Endothelial cell of umbilical vein (primary cell): Measurements from ENCODE around the gene RNF213. TPM values are rescaled to one million over a fixed set of nuclear protein-coding genes. Genes with fewer than 3 reads are reported as not detected.

Experiments
- BruUV-seq: library from RNA; stranded (reverse); fragments of 400-500 nt; replicated peaks from 2 replicates; lab custom pipeline; 2021; lab: Mats Ljungman, UMichigan
- CTCF ChIA-PET: fragments of 300-600, 350-600 bp; sonication (Branson Sonifier 250); formaldehyde crosslinking; loops from one replicate; lab custom pipeline; 2021; ENCODE audit warnings: antibody characterized with exemption, inconsistent platforms; lab: Charles Lee
- POLR2A ChIA-PET: fragments of 300-600, 350-600 bp; sonication (Branson Sonifier 250); formaldehyde crosslinking; loops from one replicate; lab custom pipeline; 2021; ENCODE audit warnings: antibody characterized with exemption, inconsistent platforms; lab: Charles Lee
- DNase-seq: peaks from one replicate; pipeline ENCODE4 v3.0.0-alpha.2; 2011; ENCODE audit warnings: low read depth, low spot score
- FAIRE-seq: peaks from 2 replicates; lab custom pipeline; 2011; peaks lifted over from hg19 to GRCh38; lab: Jason Lieb, UNC
- H2AFZ ChIP-seq: 2 replicates; pipeline ENCODE4 v1.6.0; 2012; ENCODE audit warnings: low read depth, low read length, control low read depth, inconsistent platforms
- H3K27ac ChIP-seq: 2 replicates; pipeline ENCODE4 v1.5.1; 2011; ENCODE audit warnings: low read depth, mild to moderate bottlenecking, control low read depth, low read length, moderate library complexity; ENCODE audit not compliant: insufficient read depth
- H3K27me3 ChIP-seq, 2 experiments: 2 replicates each; pipeline versions ENCODE4 v1.6.0 to v1.6.1; 2011; ENCODE audit warnings: low read length in 2 of 2, mixed read lengths in 1 of 2; ENCODE audit not compliant: control insufficient read depth in 2 of 2, insufficient read depth in 2 of 2
- H3K36me3 ChIP-seq, 2 experiments: 2 replicates in 1 of 2; 3 replicates in 1 of 2; pipeline ENCODE4 v1.5.1; 2011; ENCODE audit warnings: low read length in 2 of 2, mild to moderate bottlenecking in 1 of 2, moderate library complexity in 1 of 2; ENCODE audit not compliant: control insufficient read depth in 2 of 2, insufficient read depth in 2 of 2; ENCODE audit errors: extremely low read depth in 1 of 2
- H3K4me1 ChIP-seq: 3 replicates; pipeline ENCODE4 v1.5.1; 2011; ENCODE audit warnings: mild to moderate bottlenecking, low read length; ENCODE audit not compliant: control insufficient read depth, insufficient read depth; ENCODE audit errors: extremely low read depth
- H3K4me2 ChIP-seq: 2 replicates; pipeline ENCODE4 v1.6.1; 2011; ENCODE audit warnings: low read length, control low read depth, mixed read lengths; ENCODE audit not compliant: insufficient read depth
- H3K4me3 ChIP-seq, 3 experiments: fragments of 200-600 bp in 1 of 3; sonication (generic), shearing (Covaris generic) in 1 of 3; replicated peaks in 1 of 3; 2 replicates each; pipeline ENCODE4 v1.5.1; 2011 to 2016; ENCODE audit warnings: control low read depth in 3 of 3, low read length in 3 of 3, mild to moderate bottlenecking in 2 of 3, inconsistent platforms in 1 of 3, low read depth in 1 of 3, moderate library complexity in 1 of 3; ENCODE audit not compliant: insufficient read depth in 1 of 3
- H3K79me2 ChIP-seq: 2 replicates; pipeline ENCODE4 v1.6.0; 2012; ENCODE audit warnings: low read length, inconsistent platforms; ENCODE audit not compliant: control insufficient read depth, insufficient read depth
- H3K9ac ChIP-seq: replicated peaks from 2 replicates; pipeline ENCODE3; 2011; ENCODE audit warnings: low read length, control low read depth; ENCODE audit not compliant: insufficient read depth; ENCODE audit errors: extremely low read depth
- H3K9me1 ChIP-seq: replicated peaks from 3 replicates; pipeline ENCODE4 v1.6.0; 2011; ENCODE audit warnings: mild to moderate bottlenecking, low read length; ENCODE audit not compliant: control insufficient read depth, insufficient read depth; ENCODE audit errors: extremely low read depth
- H3K9me3 ChIP-seq: replicated peaks from 2 replicates; pipeline ENCODE4 v1.5.1; 2012; ENCODE audit warnings: low read length, inconsistent platforms; ENCODE audit not compliant: control insufficient read depth, insufficient read depth
- H4K20me1 ChIP-seq: replicated peaks from 2 replicates; pipeline ENCODE3; 2011; ENCODE audit warnings: mild to moderate bottlenecking, low read length; ENCODE audit not compliant: control insufficient read depth, insufficient read depth; ENCODE audit errors: extremely low read depth
- CTCF ChIP-seq, 2 donors: IDR thresholded peaks; 1 replicate in 1 of 2; 2 replicates in 1 of 2; pipeline ENCODE4 v1.5.1; 2011; ENCODE audit warnings: low read length in 2 of 2, mild to moderate bottlenecking in 2 of 2, moderate library complexity in 2 of 2, control low read depth in 1 of 2, inconsistent platforms in 1 of 2, low read depth in 1 of 2; ENCODE audit not compliant: insufficient read depth in 1 of 2; ENCODE audit errors: extremely low read depth in 1 of 2
- EZH2 ChIP-seq: IDR thresholded peaks from 2 replicates; pipeline ENCODE4 v1.6.1; 2012; ENCODE audit warnings: borderline replicate concordance, low read depth, mild to moderate bottlenecking, moderate library complexity, low read length, inconsistent platforms; ENCODE audit not compliant: severe bottlenecking
- FOS ChIP-seq: IDR thresholded peaks from 2 replicates; pipeline ENCODE4 v1.6.1; 2011; ENCODE audit warnings: mild to moderate bottlenecking, low read length, moderate library complexity, borderline replicate concordance; ENCODE audit not compliant: insufficient read depth
- GATA2 ChIP-seq: IDR thresholded peaks from 2 replicates; pipeline ENCODE4 v1.7.0; 2011; ENCODE audit warnings: low read depth, mild to moderate bottlenecking, moderate library complexity, mixed read lengths, low read length; ENCODE audit not compliant: insufficient read length, insufficient read depth
- JUN ChIP-seq: IDR thresholded peaks from 2 replicates; pipeline ENCODE4 v1.6.1; 2011; ENCODE audit warnings: borderline replicate concordance, low read depth; ENCODE audit not compliant: insufficient read length, insufficient read depth
- MAX ChIP-seq: IDR thresholded peaks from 2 replicates; pipeline ENCODE4 v1.6.1; 2011; ENCODE audit not compliant: insufficient read depth, insufficient read length
- MYC ChIP-seq: IDR thresholded peaks from one replicate; pipeline ENCODE4 v1.6.1; 2011; ENCODE audit warnings: mild to moderate bottlenecking, low read depth, low read length
- POLR2A ChIP-seq: IDR thresholded peaks from 2 replicates; pipeline ENCODE4 v1.6.1; 2012; ENCODE audit warnings: low read depth, mild to moderate bottlenecking, control low read depth, low read length
- POLR2AphosphoS5 ChIP-seq: IDR thresholded peaks from 2 replicates; pipeline ENCODE4 v1.6.1; 2012; ENCODE audit warnings: low read depth, mild to moderate bottlenecking, control low read depth, low read length, moderate library complexity; ENCODE audit not compliant: insufficient read depth
- dilution Hi-C: fragments of 300-500 bp; cut with MboI; formaldehyde crosslinking; loops from one replicate; pipeline ENCODE4 v1.15.0; 2019; ENCODE audit warnings: low sequenced_read_pairs; ENCODE audit not compliant: extremely low pct_ligation_motif_present
- intact Hi-C: fragments of 100-400 bp; cut with micrococcal nuclease; formaldehyde crosslinking; loops from one replicate; pipeline ENCODE4 v1.10.0; 2022
- polyA plus RNA-seq, 4 experiments: library from polyadenylated mRNA; depleted of rRNA in 3 of 4; stranded (reverse) in 3 of 4; unstranded in 1 of 4; fragments of >200 nt; gene quantifications; 2 replicates each; pipeline versions ENCODE4 v1.2.1 to v1.2.3, GENCODE V29; 2011 to 2012; ENCODE audit warnings: missing spikeins in 1 of 4
- total RNA-seq: library from RNA; stranded (reverse); gene quantifications from 2 replicates; pipeline ENCODE4 v1.2.3, GENCODE V29; 2021

The RNF213 gene
- total and polyA plus RNA-seq, 2 donors (not counting 3 experiments of a cell fraction or from before 2014, with no cell fraction given), result 36.5 to 116 TPM

- intact Hi-C loops (no loop called here), dilution Hi-C loops (no loop called here)
- Histone ChIP-seq H3K36me3 (no peaks in the 10 kb centered on the region), H3K4me3 (no peak overlapping the region), H3K27me3 (no peaks in the 10 kb centered on the region), H3K9me1 (no peaks in the 10 kb centered on the region), H3K27ac (no peak overlapping the region), H4K20me1 (no peaks in the 10 kb centered on the region), H3K9ac (no peak overlapping the region), H3K9me3 (no peaks in the 10 kb centered on the region), H3K79me2 (no peaks in the 10 kb centered on the region), H3K4me1 (no peaks in the 10 kb centered on the region), H3K4me2 (no peak overlapping the region), H2AFZ (no peak overlapping the region)
- FAIRE-seq (no peak), DNase-seq (no peak)
- POLR2A ChIA-PET, result no interaction called here
- CTCF ChIA-PET, result interaction anchor here (1.1 kb wide), 1 partner anchor 20 kb away, joined by 4 read pairs; no protein-coding TSS in a partner anchor
- no TSS peak for BruUV-seq
- TF ChIP-seq EZH2, result no peak
- TF ChIP-seq POLR2AphosphoS5, result no peak
- no peak for TF ChIP-seq JUN
- no peak for TF ChIP-seq CTCF (IDR thresholded peaks at IDR 0.05; ENCODE audit: extremely low read depth in 1 of 2, insufficient read depth in 1 of 2, low read depth in 1 of 2, low read length in 2 of 2)
- no peak for TF ChIP-seq GATA2
- no peak for TF ChIP-seq POLR2A
- TF ChIP-seq FOS, result no peak
- TF ChIP-seq MYC, result no peak
- TF ChIP-seq MAX, result no peak
These were observed 173.4 kb downstream of the RNF213 start for GRCh38 chr17:80433916-80434666.
